Measurements from ENCODE around the gene CMPK1.

CMPK1 gene

GRCh38 chr1:47347735-47348134 lies 14.1 kb downstream of the CMPK1 start:
- TF ChIP-seq CTCF (conservative IDR thresholded peaks at IDR 0.05; ENCODE audit: low read depth), result no peak
- no peak overlapping the region for H3K27ac ChIP-seq
- DNase-seq (ENCODE audit: low spot score), result no peak
- ChIA-PET CTCF (no interaction called here), POLR2A (ENCODE audit: low non-redundant PET) (no interaction called here)

- no peak overlapping the region for H3K27ac ChIP-seq
- DNase-seq (ENCODE audit: low spot score), result no peak
- CTCF ChIA-PET, result interaction anchor here (0.6 kb wide), 2 partner anchors 19 to 1161 kb away, joined by 4 read pairs; no protein-coding TSS in a partner anchor
- no peak for TF ChIP-seq CTCF (conservative IDR thresholded peaks at IDR 0.05; ENCODE audit: low read depth)
- POLR2A ChIA-PET (ENCODE audit: low non-redundant PET), result no interaction called here
These were observed 14.7 kb downstream of the CMPK1 start for GRCh38 chr1:47348246-47348645.

GRCh38 chr1:47351305-47351704 lies 17.7 kb downstream of the CMPK1 start:
- no peak overlapping the region for H3K27ac ChIP-seq
- no peak for DNase-seq (ENCODE audit: low spot score)
- ChIA-PET CTCF (interaction anchor here (1.1 kb wide), 1 partner anchor 218 kb away, joined by 3 read pairs; no protein-coding TSS in a partner anchor), POLR2A (ENCODE audit: low non-redundant PET) (no interaction called here)
- TF ChIP-seq CTCF (conservative IDR thresholded peaks at IDR 0.05; ENCODE audit: low read depth), result no peak

GRCh38 chr1:47361380-47361779 lies 27.8 kb downstream of the CMPK1 start:
- ChIA-PET POLR2A (ENCODE audit: low non-redundant PET) (no interaction called here), CTCF (interaction anchor here (0.6 kb wide), 1 partner anchor 77 kb away, joined by 5 read pairs; no protein-coding TSS in a partner anchor)
- no peak for DNase-seq (ENCODE audit: low spot score)

GRCh38 chr1:47362828-47363227 lies 29.2 kb downstream of the CMPK1 start:
- DNase-seq (ENCODE audit: low spot score), result no peak
- POLR2A ChIA-PET (ENCODE audit: low non-redundant PET), result no interaction called here
- CTCF ChIA-PET, result no interaction called here
- no peak for TF ChIP-seq CTCF (conservative IDR thresholded peaks at IDR 0.05; ENCODE audit: low read depth)
- H3K27ac ChIP-seq, result no peak overlapping the region

More at GRCh38 chr1:47361380-47361779, 27.8 kb downstream of the CMPK1 start:
- no peak overlapping the region for H3K27ac ChIP-seq
- no peak for TF ChIP-seq CTCF (conservative IDR thresholded peaks at IDR 0.05; ENCODE audit: low read depth)

- no peak for TF ChIP-seq CTCF (conservative IDR thresholded peaks at IDR 0.05; ENCODE audit: low read depth)
- H3K27ac ChIP-seq, result no peak overlapping the region
- ChIA-PET CTCF (interaction anchor here (0.6 kb wide), 1 partner anchor 10 kb away, joined by 4 read pairs; no protein-coding TSS in a partner anchor), POLR2A (ENCODE audit: low non-redundant PET) (no interaction called here)
- no peak for DNase-seq (ENCODE audit: low spot score)
These were observed 34.1 kb downstream of the CMPK1 start for GRCh38 chr1:47367651-47368050.
